Peyer's patch (tissue), 4 donors: ENCODE data around the gene DPEP3.

Experiments
- POLR2A ChIP-seq, 2 donors: fragments of 450-650 bp; IDR thresholded peaks; one replicate each; pipeline ENCODE4 v1.5.1; 2017; ENCODE audit warnings: antibody characterized with exemption in 2 of 2, mild to moderate bottlenecking in 2 of 2, moderate library complexity in 2 of 2
- TF ChIP-seq, protein P1 (sequence below), 6 experiments: fragments of 450-650 bp in 4 of 6; fragments of 200-600 bp in 2 of 6; sonication (generic) in 1 of 6; IDR thresholded peaks; one replicate each; pipeline ENCODE4 v1.5.1; 2017 to 2019; ENCODE audit warnings: antibody characterized with exemption in 6 of 6, mild to moderate bottlenecking in 3 of 6, moderate library complexity in 1 of 6

DNA sequence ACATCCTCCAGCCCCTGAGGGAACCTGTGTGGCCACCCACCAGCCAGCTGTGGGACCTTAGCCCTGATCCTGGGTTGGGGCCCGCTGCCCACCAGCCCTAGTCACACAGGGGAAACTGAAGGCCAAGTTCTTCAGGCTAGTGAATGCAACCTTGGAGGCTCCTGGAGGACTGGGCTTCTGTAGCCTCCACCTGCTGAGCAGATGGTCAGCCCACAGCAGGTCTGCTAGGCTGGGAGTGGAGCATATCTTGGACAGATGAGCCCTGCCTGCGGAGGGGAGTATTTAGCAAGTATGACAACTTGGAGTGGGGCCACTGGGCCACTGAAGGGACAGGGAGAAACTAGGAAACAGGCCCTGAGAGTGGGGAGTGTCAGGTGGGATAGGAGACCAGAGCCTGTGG is 4.1 kb downstream of the DPEP3 start:
- TF ChIP-seq, protein P1, sequence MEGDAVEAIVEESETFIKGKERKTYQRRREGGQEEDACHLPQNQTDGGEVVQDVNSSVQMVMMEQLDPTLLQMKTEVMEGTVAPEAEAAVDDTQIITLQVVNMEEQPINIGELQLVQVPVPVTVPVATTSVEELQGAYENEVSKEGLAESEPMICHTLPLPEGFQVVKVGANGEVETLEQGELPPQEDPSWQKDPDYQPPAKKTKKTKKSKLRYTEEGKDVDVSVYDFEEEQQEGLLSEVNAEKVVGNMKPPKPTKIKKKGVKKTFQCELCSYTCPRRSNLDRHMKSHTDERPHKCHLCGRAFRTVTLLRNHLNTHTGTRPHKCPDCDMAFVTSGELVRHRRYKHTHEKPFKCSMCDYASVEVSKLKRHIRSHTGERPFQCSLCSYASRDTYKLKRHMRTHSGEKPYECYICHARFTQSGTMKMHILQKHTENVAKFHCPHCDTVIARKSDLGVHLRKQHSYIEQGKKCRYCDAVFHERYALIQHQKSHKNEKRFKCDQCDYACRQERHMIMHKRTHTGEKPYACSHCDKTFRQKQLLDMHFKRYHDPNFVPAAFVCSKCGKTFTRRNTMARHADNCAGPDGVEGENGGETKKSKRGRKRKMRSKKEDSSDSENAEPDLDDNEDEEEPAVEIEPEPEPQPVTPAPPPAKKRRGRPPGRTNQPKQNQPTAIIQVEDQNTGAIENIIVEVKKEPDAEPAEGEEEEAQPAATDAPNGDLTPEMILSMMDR (IDR thresholded peaks at IDR 0.05): no peak
- no peak for TF ChIP-seq POLR2A (IDR thresholded peaks at IDR 0.05)
